CD14-positive monocyte (primary cell): ENCODE measurements around the gene BPIFB4. TPM values are rescaled to one million over a fixed set of nuclear protein-coding genes. Genes with fewer than 3 reads are reported as not detected.

Experiments used
- DNase-seq, 3 donors: peaks; one replicate each; pipeline ENCODE4 v3.0.0-alpha.2; 2011 to 2022
- H2AFZ ChIP-seq: 2 replicates; pipeline ENCODE4 v1.6.0; 2012; ENCODE audit warnings: mild to moderate bottlenecking, low read depth, low read length, inconsistent platforms; ENCODE audit not compliant: insufficient read depth, poor library complexity, severe bottlenecking
- H3K27ac ChIP-seq, 2 donors: 1 replicate in 1 of 2; 2 replicates in 1 of 2; pipeline ENCODE4 v1.5.1; 2012 to 2013; ENCODE audit warnings: low read length in 2 of 2, control low read depth in 1 of 2, inconsistent platforms in 1 of 2, low read depth in 1 of 2, mild to moderate bottlenecking in 1 of 2
- H3K27me3 ChIP-seq, 2 donors: one replicate each; pipeline versions ENCODE4 v1.6.0 to v1.6.1; 2011 to 2013; ENCODE audit warnings: low read length in 2 of 2; ENCODE audit not compliant: control insufficient read depth in 2 of 2, insufficient read depth in 2 of 2
- H3K36me3 ChIP-seq, 2 donors: replicated peaks in 1 of 2; 1 replicate in 1 of 2; 2 replicates in 1 of 2; pipeline versions ENCODE4 v1.5.1 to v1.6.1; 2012 to 2013; ENCODE audit warnings: low read length in 2 of 2, control low read depth in 1 of 2, inconsistent platforms in 1 of 2, mild to moderate bottlenecking in 1 of 2; ENCODE audit not compliant: insufficient read depth in 2 of 2, control insufficient read depth in 1 of 2
- H3K4me1 ChIP-seq, 2 donors: 1 replicate in 1 of 2; 2 replicates in 1 of 2; pipeline versions ENCODE4 v1.5.1 to v1.6.1; 2012 to 2013; ENCODE audit warnings: low read length in 2 of 2, control low read depth in 1 of 2, inconsistent platforms in 1 of 2, mild to moderate bottlenecking in 1 of 2, moderate library complexity in 1 of 2; ENCODE audit not compliant: insufficient read depth in 2 of 2, control insufficient read depth in 1 of 2
- H3K4me2 ChIP-seq: replicated peaks from 2 replicates; pipeline ENCODE3; 2012; ENCODE audit warnings: low read length, moderate library complexity, mild to moderate bottlenecking; ENCODE audit not compliant: poor library complexity, severe bottlenecking; ENCODE audit errors: extremely low read depth
- H3K4me3 ChIP-seq, 3 experiments: fragments of 200-600 bp in 1 of 3; sonication (generic) in 1 of 3; replicated peaks in 1 of 3; 1 replicate in 2 of 3; 2 replicates in 1 of 3; pipeline ENCODE4 v1.5.1; 2011 to 2013; ENCODE audit warnings: low read length in 3 of 3, mild to moderate bottlenecking in 3 of 3, control low read depth in 2 of 3, low read depth in 2 of 3, inconsistent platforms in 1 of 3, moderate library complexity in 1 of 3
- H3K79me2 ChIP-seq: 2 replicates; pipeline ENCODE4 v1.6.0; 2012; ENCODE audit warnings: mild to moderate bottlenecking, control low read depth, inconsistent platforms, low read length, moderate library complexity; ENCODE audit not compliant: insufficient read depth
- H3K9ac ChIP-seq: 2 replicates; pipeline ENCODE4 v1.6.0; 2017; ENCODE audit warnings: low read length, mild to moderate bottlenecking; ENCODE audit not compliant: insufficient read depth, poor library complexity, severe bottlenecking
- H3K9me3 ChIP-seq, 2 donors: replicated peaks in 1 of 2; 1 replicate in 1 of 2; 2 replicates in 1 of 2; pipeline versions ENCODE4 v1.5.1 to v1.6.1; 2012 to 2013; ENCODE audit warnings: low read length in 2 of 2, control low read depth in 1 of 2; ENCODE audit not compliant: control insufficient read depth in 1 of 2, insufficient read depth in 1 of 2
- H4K20me1 ChIP-seq: 2 replicates; pipeline ENCODE4 v1.6.0; 2012; ENCODE audit warnings: mild to moderate bottlenecking, low read length, control low read depth, moderate library complexity; ENCODE audit not compliant: insufficient read depth
- H3K27ac Mint-ChIP-seq, 7 donors: one replicate each; pipeline ENCODE4 v1.8.0; 2020; ENCODE audit warnings: mild to moderate bottlenecking in 7 of 7, mixed read lengths in 7 of 7, moderate library complexity in 6 of 7, inconsistent platforms in 2 of 7
- H3K27me3 Mint-ChIP-seq, 3 donors: one replicate each; pipeline ENCODE4 v1.8.0; 2021 to 2022; ENCODE audit warnings: low read depth in 3 of 3, mild to moderate bottlenecking in 3 of 3, mixed read lengths in 3 of 3, moderate library complexity in 3 of 3, inconsistent platforms in 1 of 3
- H3K36me3 Mint-ChIP-seq, 2 donors: one replicate each; pipeline ENCODE4 v1.8.0; 2020; ENCODE audit warnings: mixed read lengths in 2 of 2, inconsistent platforms in 1 of 2, mild to moderate bottlenecking in 1 of 2
- H3K4me1 Mint-ChIP-seq: one replicate; pipeline ENCODE4 v1.8.0; 2020; ENCODE audit warnings: mild to moderate bottlenecking, mixed read lengths
- H3K4me3 Mint-ChIP-seq, 2 donors: one replicate each; pipeline ENCODE4 v1.8.0; 2020; ENCODE audit warnings: mild to moderate bottlenecking in 2 of 2, mixed read lengths in 2 of 2, moderate library complexity in 1 of 2
- H3K9me3 Mint-ChIP-seq, 7 donors: one replicate each; pipeline ENCODE4 v1.8.0; 2020 to 2022; ENCODE audit warnings: mixed read lengths in 7 of 7, mild to moderate bottlenecking in 6 of 7, moderate library complexity in 6 of 7, inconsistent platforms in 2 of 7
- CTCF ChIP-seq: fragments of 200-600 bp; IDR thresholded peaks from one replicate; pipeline ENCODE4 v1.8.0; 2022; ENCODE audit warnings: antibody characterized with exemption, mild to moderate bottlenecking
- WGBS: methylation state at CpG from one replicate; pipeline ENCODE4 v1.1.5; 2013; ENCODE audit warnings: missing lambda C conversion rate; ENCODE audit not compliant: insufficient coverage; 5-methylcytosine and 5-hydroxymethylcytosine counted together
- intact Hi-C, 2 donors: fragments of 100-400 bp; cut with micrococcal nuclease; formaldehyde crosslinking; loops; one replicate each; pipeline versions ENCODE4 v1.15.0 to v1.15.1; 2023
- polyA plus RNA-seq, 3 donors: library from polyadenylated mRNA; depleted of rRNA in 1 of 3; unstranded in 2 of 3; stranded (reverse) in 1 of 3; fragments of 300-500 nt in 2 of 3; fragments of >200 nt in 1 of 3; fragmentation: Illumina TruSeq in 2 of 3; gene quantifications; 1 replicate in 2 of 3; 2 replicates in 1 of 3; pipeline ENCODE4 v1.2.3, GENCODE V29; 2012 to 2021

BPIFB4 gene
- polyA plus RNA-seq, 3 donors, result not detected

- H3K27ac ChIP-seq, result no peak overlapping the region
- no peak overlapping the region for H2AFZ ChIP-seq
- 94% methylated on average over 4 of the region's 6 CpGs for WGBS
- no peak overlapping the region for H3K4me2 ChIP-seq
- Mint-ChIP-seq H3K27ac (no peak overlapping the region), H3K9me3 (no peaks in the 10 kb centered on the region), H3K36me3 (no peaks in the 10 kb centered on the region), H3K4me1 (no peaks in the 10 kb centered on the region), H3K27me3 (peaks cover 0 to 5% (median 4%) of the 10 kb centered on the region in 3 donors), H3K4me3 (no peak overlapping the region)
- no peak for DNase-seq
- TF ChIP-seq CTCF, result no peak
- no peaks in the 10 kb centered on the region for H3K36me3 ChIP-seq
- H3K4me3 ChIP-seq, result no peak overlapping the region
- H4K20me1 ChIP-seq, result no peaks in the 10 kb centered on the region
- no peaks in the 10 kb centered on the region for H3K9me3 ChIP-seq
- intact Hi-C loops, result no loop called here
- H3K4me1 ChIP-seq, result no peaks in the 10 kb centered on the region
- H3K9ac ChIP-seq, result no peak overlapping the region
- no peaks in the 10 kb centered on the region for H3K79me2 ChIP-seq
- no peaks in the 10 kb centered on the region for H3K27me3 ChIP-seq
These were observed 48.9 kb upstream of the BPIFB4 start for GRCh38 chr20:33030569-33030968.

- Mint-ChIP-seq H3K27ac (no peak within 1 kb of the TSS), H3K9me3 (no peaks in the 10 kb centered on the region), H3K36me3 (no peaks in the 10 kb centered on the region), H3K27me3 (peaks cover 0 to 5% (median 4%) of the 10 kb centered on the region in 3 donors), H3K4me3 (no peak within 1 kb of the TSS), H3K4me1 (no peaks in the 10 kb centered on the region)
- Histone ChIP-seq H3K4me3 (no peak within 1 kb of the TSS), H2AFZ (no peak within 1 kb of the TSS), H3K79me2 (no peaks in the 10 kb centered on the region), H3K27ac (no peak within 1 kb of the TSS), H3K36me3 (no peaks in the 10 kb centered on the region), H3K9me3 (no peaks in the 10 kb centered on the region), H3K9ac (no peak within 1 kb of the TSS), H3K4me2 (no peak within 1 kb of the TSS), H3K4me1 (no peaks in the 10 kb centered on the region), H4K20me1 (no peaks in the 10 kb centered on the region), H3K27me3 (no peaks in the 10 kb centered on the region)
- WGBS, result 99% methylated on average over 6 of the region's 10 CpGs
- DNase-seq, result no peak
- intact Hi-C loops, result no loop called here
- no peak for TF ChIP-seq CTCF
These were observed 47.9 kb upstream of the BPIFB4 start, which contains the start of gene BPIFB6 for GRCh38 chr20:33031531-33031930. TSS of gene BPIFB6 (plus strand) at chr20:33031648. CDS start at chr20:33031648, 0 bp downstream.
